Daoy (cell line): ENCODE data around the gene KCNG4. TPM values are rescaled to one million over a fixed set of nuclear protein-coding genes. Genes with fewer than 3 reads are reported as not detected.
A peak's percentile ranks its signal among the peaks of the same experiment; 100 is the strongest.
"Not testable (repeated sequence)": the region's sequence is repeated elsewhere in the genome, so short reads cannot be mapped to it uniquely, and the experiment has no call there.

Experiments
- DNase-seq: peaks from one replicate; pipeline ENCODE4 v3.0.0-alpha.2; 2015; ENCODE audit warnings: low read depth
- total RNA-seq: library from RNA; depleted of rRNA; stranded (reverse); fragments of >200 nt; shearing (Covaris generic); gene quantifications from 2 replicates; pipeline ENCODE4 v1.2.3, GENCODE V29; 2014

The KCNG4 gene
- total RNA-seq, 1 experiment from 2014 or later = not detected

- no peak for DNase-seq
Observed at GRCh38 chr16:84205976-84206691, 33.7 kb downstream of the KCNG4 start.

- not testable (repeated sequence) for DNase-seq
Observed at GRCh38 chr16:84205123-84205522, 34.7 kb downstream of the KCNG4 start.

- DNase-seq = not testable (repeated sequence)
Observed at GRCh38 chr16:84204551-84204950, 35.3 kb downstream of the KCNG4 start.

GRCh38 chr16:84199861-84200260 is 40.0 kb downstream of the KCNG4 start:
- DNase-seq = no peak

- DNase-seq = no peak
Observed at GRCh38 chr16:84199097-84199496, 40.7 kb downstream of the KCNG4 start.

- DNase-seq = peak; percentile 58
Observed at GRCh38 chr16:84198401-84198800, 41.4 kb downstream of the KCNG4 start.

- no peak for DNase-seq
Observed at GRCh38 chr16:84197466-84198128, 42.2 kb downstream of the KCNG4 start.

- DNase-seq = no peak
Observed at GRCh38 chr16:84196727-84197394, 43.0 kb downstream of the KCNG4 start.

- DNase-seq = no peak
Observed at GRCh38 chr16:84196101-84196500, 43.7 kb downstream of the KCNG4 start.

- DNase-seq = no peak
Observed at GRCh38 chr16:84195201-84196093, 44.4 kb downstream of the KCNG4 start.

GRCh38 chr16:84194470-84195200 is 45.2 kb downstream of the KCNG4 start:
- no peak for DNase-seq

GRCh38 chr16:84194018-84194417 is 45.8 kb downstream of the KCNG4 start:
- no peak for DNase-seq

GRCh38 chr16:84193480-84193879 is 46.3 kb downstream of the KCNG4 start:
- DNase-seq = no peak

- no peak for DNase-seq
Observed at GRCh38 chr16:84191466-84191865, 48.3 kb downstream of the KCNG4 start.

- DNase-seq = no peak
Observed at GRCh38 chr16:84190731-84191388, 49.0 kb downstream of the KCNG4 start, which contains the start of gene ADAD2. Gene ADAD2, plus strand, starts transcription at chr16:84191157. Its CDS starts 74 bp downstream, at chr16:84191231.

- peak; percentile 92 for DNase-seq
Observed at GRCh38 chr16:84186685-84187437, 53.0 kb downstream of the KCNG4 start, which contains the start of gene TAF1C. Gene TAF1C, minus strand, starts transcription at chr16:84187057. Its CDS starts 2,069 bp downstream, at chr16:84184988.

- no peak for DNase-seq
Observed at GRCh38 chr16:84184775-84185174, 55.0 kb downstream of the KCNG4 start.

- DNase-seq = peak; percentile 29
Observed at GRCh38 chr16:84183911-84184591, 55.8 kb downstream of the KCNG4 start.

- DNase-seq = no peak
Observed at GRCh38 chr16:84183572-84183875, 56.3 kb downstream of the KCNG4 start.
